ENCODE data around the gene SSR2. TPM values are rescaled to one million over a fixed set of nuclear protein-coding genes. Genes with fewer than 3 reads are reported as not detected.

SSR2 gene
- total and polyA plus RNA-seq, 4 donors, result 93.1 to 264 (median 173) TPM

DNA sequence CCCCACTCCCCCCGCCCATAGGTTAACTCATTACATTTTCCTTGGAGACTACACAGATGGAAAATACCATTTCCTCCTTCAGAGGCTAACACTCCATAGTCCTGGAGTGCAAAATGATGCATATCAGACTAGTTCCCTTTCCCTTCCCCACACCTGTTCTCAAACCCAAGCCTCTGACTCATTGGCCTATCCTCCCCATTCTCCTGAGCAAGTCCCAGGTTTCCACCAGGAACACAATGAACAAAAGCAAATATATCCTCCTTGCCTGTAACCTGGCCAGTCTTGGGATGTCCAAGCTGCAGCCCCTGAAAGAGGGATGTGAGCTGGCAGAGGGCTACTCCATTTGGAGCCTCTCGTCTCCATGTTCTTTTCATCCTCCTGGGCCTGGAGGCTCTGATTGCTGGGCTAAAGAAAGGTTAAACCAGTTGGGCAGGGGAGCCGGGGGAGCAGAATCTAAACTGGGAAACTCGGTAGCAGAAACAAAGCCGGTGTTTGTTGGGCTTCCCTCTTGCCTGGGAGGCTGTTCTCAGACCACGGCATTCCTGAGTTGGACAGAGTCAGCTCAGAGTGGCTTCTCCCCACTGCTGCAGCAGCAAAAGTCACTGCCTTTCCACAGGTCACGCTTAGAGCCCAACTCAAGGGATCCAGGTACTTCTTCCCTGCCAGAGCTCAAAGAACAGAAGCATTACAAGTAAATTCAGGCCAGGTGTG is 13.9 kb downstream of the SSR2 start:
- H3K9me3 ChIP-seq (ENCODE audit: control insufficient read depth in 4 of 4, low read length in 3 of 4), result no peaks in the 10 kb centered on the region
- TF ChIP-seq YY1 (IDR thresholded peaks at IDR 0.05) (no peak), RAD21 (IDR thresholded peaks at IDR 0.05) (no peak), FOXA2 (IDR thresholded peaks at IDR 0.05) (no peak), GABPA (IDR thresholded peaks at IDR 0.05 in 1 of 2, conservative IDR thresholded peaks at IDR 0.05 in 1 of 2) (no peak), SP1 (IDR thresholded peaks at IDR 0.05) (no peak), TAF1 (conservative IDR thresholded peaks at IDR 0.05) (no peak), EGR1 (IDR thresholded peaks at IDR 0.05; ENCODE audit: low read depth in 2 of 2) (no peak), JUND (IDR thresholded peaks at IDR 0.05) (no peak), HNF4A (conservative IDR thresholded peaks at IDR 0.05) (no peak), RXRA (IDR thresholded peaks at IDR 0.05) (no peak), FOXA1 (IDR thresholded peaks at IDR 0.05) (no peak), NR2F2 (IDR thresholded peaks at IDR 0.05) (no peak), HNF4G (IDR thresholded peaks at IDR 0.05) (no peak)
- TF ChIP-seq, protein P1, sequence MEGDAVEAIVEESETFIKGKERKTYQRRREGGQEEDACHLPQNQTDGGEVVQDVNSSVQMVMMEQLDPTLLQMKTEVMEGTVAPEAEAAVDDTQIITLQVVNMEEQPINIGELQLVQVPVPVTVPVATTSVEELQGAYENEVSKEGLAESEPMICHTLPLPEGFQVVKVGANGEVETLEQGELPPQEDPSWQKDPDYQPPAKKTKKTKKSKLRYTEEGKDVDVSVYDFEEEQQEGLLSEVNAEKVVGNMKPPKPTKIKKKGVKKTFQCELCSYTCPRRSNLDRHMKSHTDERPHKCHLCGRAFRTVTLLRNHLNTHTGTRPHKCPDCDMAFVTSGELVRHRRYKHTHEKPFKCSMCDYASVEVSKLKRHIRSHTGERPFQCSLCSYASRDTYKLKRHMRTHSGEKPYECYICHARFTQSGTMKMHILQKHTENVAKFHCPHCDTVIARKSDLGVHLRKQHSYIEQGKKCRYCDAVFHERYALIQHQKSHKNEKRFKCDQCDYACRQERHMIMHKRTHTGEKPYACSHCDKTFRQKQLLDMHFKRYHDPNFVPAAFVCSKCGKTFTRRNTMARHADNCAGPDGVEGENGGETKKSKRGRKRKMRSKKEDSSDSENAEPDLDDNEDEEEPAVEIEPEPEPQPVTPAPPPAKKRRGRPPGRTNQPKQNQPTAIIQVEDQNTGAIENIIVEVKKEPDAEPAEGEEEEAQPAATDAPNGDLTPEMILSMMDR (IDR thresholded peaks at IDR 0.05; ENCODE audit: low read depth, low read length, missing input control), result no peak
- TF ChIP-seq, protein P2, sequence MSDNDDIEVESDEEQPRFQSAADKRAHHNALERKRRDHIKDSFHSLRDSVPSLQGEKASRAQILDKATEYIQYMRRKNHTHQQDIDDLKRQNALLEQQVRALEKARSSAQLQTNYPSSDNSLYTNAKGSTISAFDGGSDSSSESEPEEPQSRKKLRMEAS (IDR thresholded peaks at IDR 0.05), result no peak
- TF ChIP-seq, protein P3, sequence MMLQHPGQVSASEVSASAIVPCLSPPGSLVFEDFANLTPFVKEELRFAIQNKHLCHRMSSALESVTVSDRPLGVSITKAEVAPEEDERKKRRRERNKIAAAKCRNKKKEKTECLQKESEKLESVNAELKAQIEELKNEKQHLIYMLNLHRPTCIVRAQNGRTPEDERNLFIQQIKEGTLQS (IDR thresholded peaks at IDR 0.05), result no peak
- TF ChIP-seq, protein P4, sequence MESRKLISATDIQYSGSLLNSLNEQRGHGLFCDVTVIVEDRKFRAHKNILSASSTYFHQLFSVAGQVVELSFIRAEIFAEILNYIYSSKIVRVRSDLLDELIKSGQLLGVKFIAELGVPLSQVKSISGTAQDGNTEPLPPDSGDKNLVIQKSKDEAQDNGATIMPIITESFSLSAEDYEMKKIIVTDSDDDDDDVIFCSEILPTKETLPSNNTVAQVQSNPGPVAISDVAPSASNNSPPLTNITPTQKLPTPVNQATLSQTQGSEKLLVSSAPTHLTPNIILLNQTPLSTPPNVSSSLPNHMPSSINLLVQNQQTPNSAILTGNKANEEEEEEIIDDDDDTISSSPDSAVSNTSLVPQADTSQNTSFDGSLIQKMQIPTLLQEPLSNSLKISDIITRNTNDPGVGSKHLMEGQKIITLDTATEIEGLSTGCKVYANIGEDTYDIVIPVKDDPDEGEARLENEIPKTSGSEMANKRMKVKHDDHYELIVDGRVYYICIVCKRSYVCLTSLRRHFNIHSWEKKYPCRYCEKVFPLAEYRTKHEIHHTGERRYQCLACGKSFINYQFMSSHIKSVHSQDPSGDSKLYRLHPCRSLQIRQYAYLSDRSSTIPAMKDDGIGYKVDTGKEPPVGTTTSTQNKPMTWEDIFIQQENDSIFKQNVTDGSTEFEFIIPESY (IDR thresholded peaks at IDR 0.05), result no peak
- H3K27me3 ChIP-seq (ENCODE audit: control insufficient read depth in 4 of 4, insufficient read depth in 4 of 4, low read length in 3 of 4), result no peaks in the 10 kb centered on the region
- no peak overlapping the region for H3K4me3 ChIP-seq (ENCODE audit: low read depth in 1 of 3, low read length in 3 of 3)
- H3K9ac ChIP-seq (ENCODE audit: low read depth in 1 of 2, low read length in 2 of 2), result no peak overlapping the region
- no peak overlapping the region for H3K27ac ChIP-seq (ENCODE audit: low read depth in 1 of 2, low read length in 2 of 2)
- WGBS, result 90% methylated on average over 7 of the region's 7 CpGs
- peaks cover 15 to 34% (median 31%) of the 10 kb centered on the region in 4 donors for H3K36me3 ChIP-seq (ENCODE audit: control insufficient read depth in 4 of 4, insufficient read depth in 3 of 4, low read depth in 1 of 4, low read length in 3 of 4)
- H3K4me1 ChIP-seq (ENCODE audit: control insufficient read depth in 4 of 4, insufficient read depth in 4 of 4, low read length in 3 of 4), result peaks cover 0 to 1% (median under 1%) of the 10 kb centered on the region in 4 donors
- no peak for DNase-seq (ENCODE audit: low spot score)

DNA sequence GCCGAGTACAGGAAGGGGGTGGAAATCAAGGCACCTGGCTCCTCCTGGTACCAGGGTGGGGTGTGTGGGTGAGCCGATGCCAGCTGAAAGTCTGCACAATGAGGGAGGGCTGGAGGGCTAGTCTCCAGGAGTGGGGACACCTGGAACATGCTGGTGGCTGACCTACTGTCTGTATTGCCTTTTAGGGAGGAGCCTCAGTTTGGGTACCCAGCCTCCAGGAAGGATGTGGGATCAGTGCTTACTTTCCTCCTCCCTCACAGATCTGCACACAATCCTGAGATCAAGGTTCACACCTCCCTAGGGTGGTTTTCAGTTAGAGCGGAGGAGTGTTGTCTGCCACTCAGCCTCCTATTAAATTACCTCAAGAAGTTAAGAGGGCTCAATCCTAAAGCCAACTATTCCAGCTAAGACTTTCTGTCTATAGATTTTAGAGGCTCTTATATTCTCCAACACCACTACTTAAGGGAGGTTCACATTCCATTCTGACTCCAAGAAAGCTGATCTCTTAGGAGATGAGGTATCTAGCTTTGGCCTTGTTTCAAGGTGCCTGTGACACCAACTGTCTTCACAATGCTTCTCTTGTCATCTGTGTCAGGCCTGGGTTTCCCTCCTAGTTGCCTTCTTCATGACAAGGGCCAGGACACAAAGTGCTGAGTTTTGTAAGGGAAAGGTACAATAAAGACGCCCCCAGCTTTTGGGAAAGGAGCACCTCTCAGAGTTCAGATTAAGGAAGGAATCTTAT is 15.7 kb downstream of the SSR2 start:
- DNase-seq (ENCODE audit: low spot score), result no peak
- 78% methylated on average over 4 of the region's 4 CpGs for WGBS
- peaks cover 10 to 18% (median 15%) of the 10 kb centered on the region in 4 donors for H3K36me3 ChIP-seq (ENCODE audit: control insufficient read depth in 4 of 4, insufficient read depth in 3 of 4, low read depth in 1 of 4, low read length in 3 of 4)
- peaks cover 0 to 14% (median 9%) of the 10 kb centered on the region in 4 donors for H3K4me1 ChIP-seq (ENCODE audit: control insufficient read depth in 4 of 4, insufficient read depth in 4 of 4, low read length in 3 of 4)
- no peak overlapping the region for H3K4me3 ChIP-seq (ENCODE audit: low read depth in 1 of 3, low read length in 3 of 3)
- H3K9me3 ChIP-seq (ENCODE audit: control insufficient read depth in 4 of 4, low read length in 3 of 4), result no peaks in the 10 kb centered on the region
- H3K27ac ChIP-seq (ENCODE audit: low read depth in 1 of 2, low read length in 2 of 2), result no peak overlapping the region
- H3K27me3 ChIP-seq (ENCODE audit: control insufficient read depth in 4 of 4, insufficient read depth in 4 of 4, low read length in 3 of 4), result no peaks in the 10 kb centered on the region
- no peak overlapping the region for H3K9ac ChIP-seq (ENCODE audit: low read depth in 1 of 2, low read length in 2 of 2)
- TF ChIP-seq, protein P3 (IDR thresholded peaks at IDR 0.05), result no peak
- TF ChIP-seq NR2F2 (IDR thresholded peaks at IDR 0.05) (no peak), SP1 (IDR thresholded peaks at IDR 0.05) (no peak), HNF4A (conservative IDR thresholded peaks at IDR 0.05) (no peak), GABPA (IDR thresholded peaks at IDR 0.05 in 1 of 2, conservative IDR thresholded peaks at IDR 0.05 in 1 of 2) (no peak), RAD21 (IDR thresholded peaks at IDR 0.05) (no peak), RXRA (IDR thresholded peaks at IDR 0.05) (no peak), YY1 (IDR thresholded peaks at IDR 0.05) (no peak), HNF4G (IDR thresholded peaks at IDR 0.05) (no peak)
- TF ChIP-seq, protein P2 (IDR thresholded peaks at IDR 0.05), result no peak
- TF ChIP-seq, protein P5, sequence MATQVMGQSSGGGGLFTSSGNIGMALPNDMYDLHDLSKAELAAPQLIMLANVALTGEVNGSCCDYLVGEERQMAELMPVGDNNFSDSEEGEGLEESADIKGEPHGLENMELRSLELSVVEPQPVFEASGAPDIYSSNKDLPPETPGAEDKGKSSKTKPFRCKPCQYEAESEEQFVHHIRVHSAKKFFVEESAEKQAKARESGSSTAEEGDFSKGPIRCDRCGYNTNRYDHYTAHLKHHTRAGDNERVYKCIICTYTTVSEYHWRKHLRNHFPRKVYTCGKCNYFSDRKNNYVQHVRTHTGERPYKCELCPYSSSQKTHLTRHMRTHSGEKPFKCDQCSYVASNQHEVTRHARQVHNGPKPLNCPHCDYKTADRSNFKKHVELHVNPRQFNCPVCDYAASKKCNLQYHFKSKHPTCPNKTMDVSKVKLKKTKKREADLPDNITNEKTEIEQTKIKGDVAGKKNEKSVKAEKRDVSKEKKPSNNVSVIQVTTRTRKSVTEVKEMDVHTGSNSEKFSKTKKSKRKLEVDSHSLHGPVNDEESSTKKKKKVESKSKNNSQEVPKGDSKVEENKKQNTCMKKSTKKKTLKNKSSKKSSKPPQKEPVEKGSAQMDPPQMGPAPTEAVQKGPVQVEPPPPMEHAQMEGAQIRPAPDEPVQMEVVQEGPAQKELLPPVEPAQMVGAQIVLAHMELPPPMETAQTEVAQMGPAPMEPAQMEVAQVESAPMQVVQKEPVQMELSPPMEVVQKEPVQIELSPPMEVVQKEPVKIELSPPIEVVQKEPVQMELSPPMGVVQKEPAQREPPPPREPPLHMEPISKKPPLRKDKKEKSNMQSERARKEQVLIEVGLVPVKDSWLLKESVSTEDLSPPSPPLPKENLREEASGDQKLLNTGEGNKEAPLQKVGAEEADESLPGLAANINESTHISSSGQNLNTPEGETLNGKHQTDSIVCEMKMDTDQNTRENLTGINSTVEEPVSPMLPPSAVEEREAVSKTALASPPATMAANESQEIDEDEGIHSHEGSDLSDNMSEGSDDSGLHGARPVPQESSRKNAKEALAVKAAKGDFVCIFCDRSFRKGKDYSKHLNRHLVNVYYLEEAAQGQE (IDR thresholded peaks at IDR 0.05), result no peak
- TF ChIP-seq, protein P4 (IDR thresholded peaks at IDR 0.05), result no peak

Measured in liver (tissue), 9 donors.